ENCODE data around the gene ELFN1.

ELFN1 gene

DNA sequence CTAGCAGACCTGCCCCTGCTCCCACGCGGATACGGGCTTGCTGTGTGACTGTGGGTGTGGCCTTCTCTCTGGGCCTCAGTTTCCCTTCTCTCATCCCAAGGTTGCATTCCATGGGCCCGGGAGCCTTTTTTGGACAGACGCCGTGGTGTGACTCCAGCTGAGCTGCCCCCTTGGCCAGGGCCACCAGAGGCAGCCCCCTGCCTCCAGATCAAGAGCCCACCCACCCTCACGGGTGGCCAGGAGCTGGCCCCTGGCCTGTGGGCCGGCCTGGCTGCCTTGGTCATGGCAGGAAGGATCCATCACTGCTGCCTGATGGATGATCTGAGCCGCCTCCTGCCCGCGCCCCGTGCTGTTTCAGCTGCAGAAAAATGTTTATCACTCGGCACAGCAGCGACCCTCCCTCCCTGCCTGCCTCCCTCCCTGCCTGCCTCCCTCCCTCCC, 27.8 kb upstream of the ELFN1 start:
- no peak for DNase-seq (ENCODE audit: low read depth)

DNA sequence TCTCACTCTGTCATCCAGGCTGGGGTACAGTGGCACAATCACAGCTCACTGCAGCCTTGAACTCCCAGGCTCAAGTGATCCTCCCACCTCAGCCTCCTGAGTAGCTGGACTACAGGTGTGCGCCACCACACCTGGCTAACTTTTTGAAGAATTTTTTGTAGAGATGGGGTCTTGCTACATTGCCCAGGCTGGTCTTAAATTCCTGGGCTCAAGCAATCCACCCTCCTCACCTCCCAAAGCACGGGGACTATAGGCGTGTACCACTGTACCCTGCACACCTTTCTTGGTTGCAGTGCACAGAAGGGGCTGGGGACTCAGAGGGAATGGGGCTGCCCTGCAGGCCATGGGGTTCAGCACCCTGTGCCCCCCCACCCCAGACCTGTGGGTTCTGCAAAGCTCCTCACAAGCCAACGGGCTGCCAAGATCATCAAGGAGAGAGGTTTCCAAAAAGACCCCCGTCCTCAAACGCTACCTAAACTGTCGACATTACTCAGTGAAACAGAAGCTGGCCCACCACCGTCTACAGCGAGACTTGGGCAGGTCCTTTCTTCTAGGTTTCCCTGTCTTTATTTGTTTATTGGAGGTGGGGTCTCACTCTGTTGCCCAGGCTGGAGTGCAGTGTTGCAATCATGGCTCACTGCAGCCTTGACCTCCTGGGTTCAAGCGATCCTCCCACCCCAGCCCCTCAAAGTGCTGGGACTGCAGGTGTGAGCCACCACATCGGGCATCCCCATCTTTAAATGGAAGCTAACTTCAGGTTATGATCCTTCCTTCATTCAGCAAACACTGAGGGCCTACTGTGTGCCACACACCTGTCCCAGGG, 26.6 kb upstream of the ELFN1 start:
- DNase-seq (ENCODE audit: low read depth) = no peak

DNA sequence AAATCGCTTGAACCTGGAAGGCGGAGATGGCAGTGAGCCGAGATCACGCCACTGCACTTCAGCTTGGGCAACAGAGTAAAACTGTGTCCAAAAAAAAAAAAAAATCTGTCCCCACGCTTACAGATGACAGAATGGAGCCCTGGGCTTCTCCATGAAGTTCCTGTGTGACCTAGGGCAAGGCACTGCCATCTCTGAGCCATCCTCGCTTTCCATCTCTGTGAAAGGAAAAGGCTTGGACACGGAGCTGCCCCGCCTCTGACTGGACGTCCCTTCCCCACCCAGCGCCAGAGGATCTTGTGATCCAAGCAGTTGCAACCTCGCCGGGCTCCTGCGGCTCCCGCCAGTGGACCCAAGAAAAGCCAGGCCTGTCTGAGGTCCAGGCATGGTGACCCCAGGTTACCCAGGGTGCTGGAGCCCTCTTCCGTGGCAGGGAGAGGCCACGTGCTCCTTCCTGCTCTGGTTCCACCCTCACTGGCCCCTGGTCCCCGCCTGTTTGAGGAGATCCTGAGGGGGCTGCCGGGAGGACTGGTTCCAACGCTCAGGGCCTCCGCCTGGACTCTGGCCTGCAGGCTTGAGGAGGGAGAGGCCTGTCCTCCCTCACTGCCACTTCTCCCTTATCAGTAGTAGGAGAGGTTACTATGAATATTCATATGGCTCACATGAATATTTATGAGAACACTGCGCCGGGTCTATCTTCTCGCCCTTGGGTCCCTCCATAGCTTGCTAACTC, 25.6 kb upstream of the ELFN1 start:
- DNase-seq (ENCODE audit: low read depth) = no peak

DNA sequence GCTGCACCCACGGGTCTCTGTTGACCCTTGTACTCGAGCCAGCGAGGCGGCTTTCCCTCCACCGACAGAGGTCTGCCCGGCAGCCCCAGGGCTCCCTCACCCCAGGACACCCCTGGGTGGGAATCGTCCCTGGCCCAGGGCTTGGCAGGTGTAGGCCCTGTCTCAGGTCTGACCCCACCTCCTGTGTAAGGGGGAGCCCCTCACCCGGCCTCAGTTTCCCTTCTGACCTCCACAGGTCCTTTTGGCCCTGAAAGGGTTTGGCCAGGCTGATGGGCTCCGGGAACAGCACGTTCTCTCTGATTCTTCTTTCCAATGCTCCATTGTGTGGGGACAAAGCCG, 25.0 kb upstream of the ELFN1 start:
- no peak for DNase-seq (ENCODE audit: low read depth)

DNA sequence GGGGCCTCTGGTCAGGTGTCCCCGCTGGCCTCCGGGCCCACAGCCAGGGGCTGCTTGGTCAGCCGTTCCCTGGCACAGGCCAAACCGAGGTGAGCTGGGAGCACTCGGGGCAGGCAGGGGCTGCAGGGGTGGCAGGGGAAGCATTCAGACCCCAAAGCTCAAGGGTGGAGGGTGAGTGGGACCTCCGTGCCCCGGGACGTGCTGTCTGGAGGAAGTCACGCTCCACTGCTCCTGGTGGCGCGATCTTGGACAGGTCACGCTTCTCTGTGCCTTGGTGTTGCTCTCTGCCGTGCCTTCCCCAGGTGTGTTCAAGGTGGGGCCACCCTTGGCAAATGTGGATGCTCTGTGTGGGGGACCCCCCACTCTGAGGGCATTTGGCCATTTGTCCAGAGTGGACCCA, 24.6 kb upstream of the ELFN1 start:
- DNase-seq (ENCODE audit: low read depth) = no peak

DNA sequence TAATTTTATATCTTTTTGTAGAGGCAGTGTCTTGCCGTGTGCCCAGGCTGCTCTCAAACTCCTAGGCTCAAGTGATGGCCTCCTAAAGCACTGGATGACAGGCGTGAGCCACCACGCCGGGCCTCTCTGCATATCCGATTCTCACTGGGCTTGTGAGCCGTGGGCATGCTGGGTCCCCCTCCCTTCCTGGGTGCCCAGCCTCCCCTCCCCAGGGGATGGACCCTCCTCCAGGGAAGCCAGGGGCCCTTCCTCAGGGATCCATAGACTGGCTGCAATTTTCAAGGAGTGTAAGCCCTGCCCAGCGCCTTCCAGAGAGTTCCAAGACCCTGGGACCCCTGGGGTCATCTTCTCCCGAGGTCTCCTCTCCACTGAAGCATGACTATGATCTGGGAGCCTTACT, 23.7 kb upstream of the ELFN1 start:
- DNase-seq (ENCODE audit: low read depth) = no peak

DNA sequence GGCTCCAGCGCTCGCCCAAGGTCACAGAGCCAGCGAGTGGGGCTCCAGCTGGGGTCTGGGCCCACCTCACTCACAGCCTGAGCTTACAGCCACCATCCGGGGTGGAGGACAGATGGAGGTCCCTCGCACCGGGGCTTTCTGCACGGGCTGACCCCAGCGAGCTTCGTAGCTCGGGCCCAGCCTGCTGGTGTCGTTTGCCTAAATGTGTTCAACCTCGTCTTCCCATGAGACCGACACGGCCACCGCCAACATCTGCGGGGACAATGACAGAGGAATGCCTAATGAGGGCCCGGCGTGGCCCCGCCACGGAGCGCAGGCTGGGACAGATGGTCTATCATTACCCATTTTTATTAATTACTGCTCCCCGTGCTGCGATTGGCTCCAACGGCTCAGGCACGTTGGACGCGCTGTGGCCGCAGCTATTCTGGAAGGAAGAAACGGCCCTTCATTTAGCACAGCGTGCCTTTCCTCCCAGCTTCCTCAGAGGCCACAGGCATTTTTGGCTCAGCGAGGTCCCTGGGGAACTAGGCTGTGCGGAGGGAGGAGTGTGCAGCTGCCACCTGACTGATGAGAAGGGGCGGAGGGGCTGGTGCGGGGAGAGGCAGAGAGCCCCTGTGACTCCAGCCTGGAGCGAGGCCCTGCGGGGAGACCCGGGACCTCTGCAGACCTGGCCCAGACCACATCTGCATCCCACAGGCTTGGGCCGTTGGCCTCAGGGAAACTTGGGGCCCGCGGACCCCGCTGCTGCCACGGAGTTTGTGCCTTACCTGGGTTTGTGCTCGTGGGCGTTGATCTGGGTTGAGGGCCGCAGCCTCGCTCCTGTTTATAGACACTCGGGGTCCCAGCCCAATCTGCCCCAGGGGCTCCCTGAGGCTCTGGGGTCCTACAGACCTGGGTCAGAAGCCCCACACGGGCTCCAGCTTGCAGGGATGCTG, 22.9 kb upstream of the ELFN1 start:
- no peak for DNase-seq (ENCODE audit: low read depth)

DNA sequence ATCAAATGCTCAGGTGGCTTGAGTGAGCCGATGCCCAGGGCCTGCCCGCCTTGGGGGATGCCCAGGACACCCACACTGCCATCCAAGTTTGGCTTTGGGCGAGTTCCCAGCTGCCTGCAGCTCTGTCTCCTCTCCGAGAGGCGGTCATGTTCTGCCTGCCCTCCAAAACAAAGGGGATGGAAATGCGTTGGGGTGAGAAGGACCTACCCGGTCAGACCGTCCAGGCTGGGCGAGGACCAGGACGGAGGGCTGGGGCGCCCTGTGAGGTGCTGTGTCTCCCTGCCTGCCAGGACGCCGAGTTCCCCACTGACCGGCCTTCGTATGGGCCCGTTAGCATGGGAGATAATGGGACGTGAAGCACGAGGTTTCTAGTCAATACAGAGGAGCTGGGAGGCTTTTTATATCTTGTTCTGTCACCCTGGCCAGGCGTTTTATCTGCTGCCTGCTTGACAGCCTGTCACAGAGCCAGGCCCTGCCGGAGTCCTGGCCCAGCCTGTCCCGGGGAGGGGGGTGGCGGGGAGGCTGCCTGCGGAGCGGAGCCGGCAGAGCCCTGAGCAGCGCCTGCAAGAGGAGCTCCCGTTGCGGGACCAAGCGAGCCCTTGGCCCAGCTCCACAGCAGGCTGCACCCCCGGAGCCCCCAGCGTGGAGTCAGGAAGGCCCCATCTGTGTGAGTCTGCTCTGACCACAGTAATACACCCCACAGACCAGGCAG, 22.0 kb upstream of the ELFN1 start:
- DNase-seq (ENCODE audit: low read depth) = no peak

DNA sequence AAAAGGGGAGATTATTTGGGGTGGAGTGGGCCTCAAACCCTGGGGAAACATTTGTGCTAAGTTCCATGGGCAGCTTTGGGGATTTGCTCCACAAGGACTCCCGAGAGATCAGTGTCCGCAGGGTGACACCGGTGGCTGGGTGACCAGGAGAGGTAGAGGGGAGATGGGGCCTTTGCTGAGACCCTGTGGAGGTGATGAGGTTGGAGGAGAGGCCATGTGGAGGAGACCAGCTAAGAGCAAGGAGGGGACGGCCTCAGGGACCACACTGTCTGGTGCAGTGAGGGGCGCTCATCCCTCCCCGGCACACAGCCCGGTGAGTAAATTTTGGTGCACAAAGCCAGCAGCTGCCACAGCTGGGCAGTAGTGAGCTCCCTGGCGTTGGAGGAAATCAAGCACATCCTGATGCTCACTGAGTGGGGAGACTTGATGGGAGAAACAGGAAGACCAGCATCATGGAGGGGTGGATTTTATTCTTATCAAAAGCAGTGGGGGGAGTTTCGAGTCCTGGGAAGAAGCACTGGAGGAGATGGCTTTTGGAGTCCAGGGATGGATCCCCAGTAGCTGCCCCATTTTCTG, 20.2 kb upstream of the ELFN1 start:
- no peak for DNase-seq (ENCODE audit: low read depth)

DNA sequence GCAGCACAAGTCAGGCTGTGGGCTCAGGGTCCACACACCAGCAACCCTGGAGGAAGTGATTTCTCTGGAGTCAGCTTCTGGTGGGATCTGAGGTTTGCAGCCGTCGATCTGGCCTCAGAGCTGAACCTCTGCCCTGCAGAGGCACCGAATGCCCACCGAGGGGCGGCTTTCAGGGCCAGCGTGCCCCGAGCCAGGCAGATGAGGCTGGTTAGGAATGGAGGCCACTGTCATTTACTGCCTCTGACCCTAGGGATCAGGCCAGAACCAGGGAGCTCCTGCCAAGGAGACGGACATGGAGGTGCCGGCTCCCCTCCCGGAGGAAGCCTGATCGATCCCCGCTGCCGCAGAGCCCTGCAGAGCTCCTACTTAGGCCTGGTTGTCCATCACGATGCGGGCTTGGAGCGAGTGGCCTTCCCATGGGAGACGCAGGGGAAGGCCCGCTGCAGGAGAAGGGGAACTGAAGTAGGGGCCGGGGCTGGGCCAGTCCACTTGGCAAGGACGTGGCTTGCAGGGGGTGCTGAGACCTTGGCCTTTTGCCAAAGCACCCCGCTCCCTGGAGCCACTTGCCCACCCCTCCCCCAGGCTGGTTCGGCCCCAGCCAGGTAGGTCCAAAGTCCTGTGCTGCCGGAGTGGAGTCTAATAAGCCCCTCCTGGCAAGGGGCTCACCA, 19.6 kb upstream of the ELFN1 start:
- no peak for DNase-seq (ENCODE audit: low read depth)

DNA sequence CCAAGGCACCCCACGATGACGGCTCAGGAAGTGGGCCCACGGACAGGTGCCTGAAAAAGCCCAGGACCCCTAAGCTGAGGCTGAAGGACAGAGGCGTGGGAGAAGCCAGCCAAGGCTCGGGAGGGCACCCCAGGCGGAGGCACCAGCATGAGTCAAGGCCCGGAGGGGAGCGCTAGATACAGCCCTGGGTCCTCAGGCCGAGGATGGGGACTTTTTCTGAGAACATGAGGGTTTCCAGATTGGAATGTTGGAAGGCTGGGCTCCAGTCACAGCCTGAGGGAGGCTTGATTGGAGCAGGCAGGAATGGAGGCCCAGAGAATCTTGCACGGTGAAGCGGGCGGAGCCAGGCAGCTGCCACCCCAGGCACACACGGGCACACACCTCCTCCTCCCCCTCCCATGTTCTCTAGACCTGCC, 19.0 kb upstream of the ELFN1 start:
- no peak for DNase-seq (ENCODE audit: low read depth)

DNA sequence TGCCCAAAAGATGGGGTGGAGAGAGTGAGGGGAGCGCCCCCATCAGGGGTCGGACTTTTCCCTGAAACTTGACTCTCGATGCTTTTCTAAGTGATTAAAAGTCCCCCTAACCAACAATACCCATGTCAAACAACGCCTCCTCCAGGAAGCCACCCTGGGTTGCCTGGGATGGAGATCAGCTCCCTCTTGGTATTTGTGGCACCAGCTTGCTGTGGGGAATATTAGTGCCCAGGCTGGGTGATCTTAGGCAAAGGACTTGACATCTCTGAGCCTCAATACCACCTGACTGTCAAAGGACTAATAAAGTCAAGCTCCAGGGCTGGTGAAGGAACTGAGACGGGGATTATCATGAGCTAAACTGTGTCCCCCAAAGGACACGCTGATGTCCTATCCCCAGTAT, 18.2 kb upstream of the ELFN1 start:
- DNase-seq (ENCODE audit: low read depth) = no peak

DNA sequence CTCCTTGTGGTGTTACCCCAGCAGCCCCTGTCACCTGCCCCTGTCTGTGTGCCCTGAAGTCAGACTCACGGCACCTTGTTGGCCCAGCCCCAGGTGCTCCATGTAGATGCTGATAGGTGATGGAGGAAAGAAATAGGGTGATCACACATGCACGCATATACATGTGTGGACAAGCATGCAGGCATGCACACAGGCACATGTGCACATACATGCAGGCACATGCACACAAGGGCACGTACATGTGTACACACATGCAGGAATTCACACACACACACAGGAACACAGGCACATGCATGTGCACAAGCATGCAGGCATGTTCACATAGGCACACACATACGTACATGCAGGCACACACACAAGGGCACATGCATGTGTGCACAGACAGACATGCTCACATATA, 16.6 kb upstream of the ELFN1 start:
- DNase-seq (ENCODE audit: low read depth) = no peak

DNA sequence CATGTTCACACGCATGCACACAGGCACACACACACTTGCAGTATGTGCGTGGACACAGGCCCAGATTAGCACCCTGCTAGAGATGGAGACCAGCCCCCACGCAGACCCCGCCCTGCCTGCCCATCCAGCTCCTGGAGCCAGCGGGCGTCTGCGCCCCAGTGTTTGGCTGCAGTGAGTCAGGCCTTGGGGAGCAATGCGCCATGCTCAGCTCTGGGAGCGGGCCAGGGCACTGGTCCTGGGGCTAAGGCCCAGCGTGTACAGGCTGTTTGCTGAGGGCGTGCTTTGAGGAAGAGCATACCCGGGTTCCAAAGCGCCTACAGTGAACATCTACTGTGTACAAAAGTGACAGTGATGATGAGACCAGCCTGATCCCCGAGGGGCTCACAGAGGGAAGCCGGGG, 16.0 kb upstream of the ELFN1 start:
- no peak for DNase-seq (ENCODE audit: low read depth)

DNA sequence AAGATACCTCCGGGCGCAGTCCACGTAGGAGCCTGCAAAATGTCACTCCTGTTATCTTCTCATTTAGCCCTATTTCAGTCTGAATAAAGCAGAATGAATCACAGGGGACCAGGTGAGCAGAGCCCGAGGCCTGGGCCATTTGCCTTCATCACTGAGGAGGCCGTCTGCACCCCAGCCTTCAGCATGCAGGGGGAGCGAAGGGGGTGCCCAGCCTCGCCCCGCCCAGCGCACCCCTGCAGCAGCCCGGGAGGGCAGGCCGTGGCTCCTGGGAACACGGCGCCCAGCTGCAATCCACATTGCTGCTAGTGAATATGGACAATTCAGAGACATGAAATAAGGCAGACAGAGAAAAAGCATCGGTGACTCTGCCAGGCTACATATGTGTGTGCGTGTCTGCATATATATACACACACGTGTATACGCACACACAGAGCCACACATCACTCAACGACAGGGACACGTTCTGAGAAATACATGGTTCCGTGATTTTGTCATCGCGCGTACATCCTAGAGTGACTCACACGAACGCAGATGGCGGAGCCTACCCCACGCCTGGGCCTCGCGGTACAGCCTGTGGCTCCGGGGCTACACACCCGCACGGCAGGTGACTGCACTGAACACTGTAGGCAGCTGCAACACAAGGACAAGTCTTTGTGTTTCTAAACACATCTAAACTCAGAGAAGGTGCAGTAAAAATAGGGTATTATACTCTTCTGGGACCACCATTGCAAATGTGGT, 15.2 kb upstream of the ELFN1 start:
- no peak for DNase-seq (ENCODE audit: low read depth)

DNA sequence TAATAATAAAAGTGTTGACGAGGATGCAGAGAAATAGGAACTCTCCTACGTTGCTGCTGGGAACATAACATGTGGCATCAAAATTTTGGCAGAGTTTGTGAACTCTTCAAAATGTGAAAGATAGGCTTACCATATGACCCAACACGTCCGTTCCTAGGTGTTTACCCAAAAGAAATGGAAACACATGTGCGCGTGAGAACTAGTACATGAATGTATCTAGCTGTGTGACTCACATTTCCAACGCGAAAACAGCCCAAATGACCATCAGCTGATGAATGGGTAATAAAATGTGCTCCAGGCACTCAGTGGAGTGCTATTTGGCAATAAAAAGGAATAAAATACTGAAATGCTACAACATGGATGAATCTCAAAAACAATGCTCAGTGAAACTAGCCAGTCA, 10.4 kb upstream of the ELFN1 start:
- no peak for DNase-seq (ENCODE audit: low read depth)

DNA sequence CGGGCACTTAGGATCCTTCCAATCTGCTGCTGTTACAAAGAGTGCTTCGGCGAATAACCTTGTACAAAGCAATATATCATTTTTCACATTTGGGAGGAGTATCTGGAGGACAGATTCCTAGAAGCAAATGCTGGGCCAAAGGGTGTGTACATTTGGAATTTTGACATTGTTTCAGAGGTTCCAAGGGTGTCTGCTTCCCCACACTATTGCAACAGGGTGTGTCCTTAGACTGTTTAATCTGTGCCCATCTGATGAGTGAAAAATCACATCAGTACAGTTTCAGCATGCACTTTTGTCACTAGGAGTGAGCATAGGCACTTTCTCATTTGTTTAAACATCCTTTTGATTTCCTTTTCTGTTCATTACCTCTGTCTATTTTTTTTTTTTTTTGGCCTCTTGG, 8.6 kb upstream of the ELFN1 start:
- no peak for DNase-seq (ENCODE audit: low read depth)

DNA sequence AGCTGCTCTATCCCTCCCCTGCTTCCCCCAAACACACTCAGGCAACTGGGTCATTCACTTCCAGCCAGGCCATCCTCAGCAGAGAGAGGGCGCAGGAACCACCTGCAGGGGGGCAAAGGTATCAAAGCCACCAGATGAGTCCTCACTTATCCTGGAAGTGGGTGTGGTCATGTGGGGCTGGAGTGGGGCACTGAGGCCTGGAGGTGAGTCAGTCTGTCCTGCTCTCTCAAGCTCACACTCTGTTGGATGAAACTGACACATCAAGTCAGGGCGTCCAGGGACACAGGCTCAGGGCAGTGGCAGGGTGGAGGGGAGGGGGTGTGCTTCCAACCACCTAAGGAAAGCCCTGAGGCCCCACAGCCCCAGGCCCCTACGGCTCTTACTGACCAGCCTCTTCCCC, 8.0 kb upstream of the ELFN1 start:
- no peak for DNase-seq (ENCODE audit: low read depth)

DNA sequence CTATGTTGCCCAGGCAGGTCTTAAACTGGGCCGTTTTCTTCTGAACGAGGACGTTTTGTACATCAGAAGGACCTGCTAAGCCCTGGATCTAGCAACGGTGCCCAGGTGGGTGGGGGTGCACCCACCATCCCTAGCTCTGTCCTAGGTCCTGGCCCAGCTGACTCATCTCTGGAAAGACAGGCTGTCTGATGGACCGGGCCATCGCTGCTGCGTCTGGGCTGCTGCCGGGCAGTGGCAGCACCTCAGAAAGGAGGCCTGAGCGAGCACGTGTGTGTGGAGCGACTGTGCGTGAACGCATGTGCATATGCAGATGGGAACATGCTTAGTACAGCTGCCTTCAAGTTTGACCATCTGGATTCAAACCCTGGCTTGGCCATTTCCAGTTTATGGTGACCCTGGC, 7.3 kb upstream of the ELFN1 start:
- no peak for DNase-seq (ENCODE audit: low read depth)

DNA sequence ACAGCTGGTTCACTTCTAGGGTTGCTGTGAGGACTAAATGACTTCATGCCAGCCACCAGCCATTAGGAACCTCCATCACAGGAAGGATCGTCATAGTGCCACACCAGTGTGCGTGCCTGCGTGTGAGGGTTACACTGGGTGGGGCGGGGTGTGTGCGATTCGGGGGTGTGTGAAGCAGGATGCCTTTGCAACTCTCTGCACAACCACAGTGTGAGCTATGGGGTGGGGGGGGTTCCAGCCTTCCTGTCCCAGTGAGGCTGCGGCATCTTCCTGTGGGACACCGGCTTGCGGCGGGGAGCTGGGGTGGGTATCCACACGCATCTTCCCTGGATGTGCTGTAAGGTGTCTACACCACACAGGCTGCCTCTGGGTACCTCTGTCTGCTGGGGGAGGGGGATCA, 6.9 kb upstream of the ELFN1 start:
- DNase-seq (ENCODE audit: low read depth) = no peak
